Bronchial epithelial cell (primary cell): Measurements from ENCODE around the gene HNRNPA0. TPM values are rescaled to one million over a fixed set of nuclear protein-coding genes. Genes with fewer than 3 reads are reported as not detected.

Source experiments
- DNase-seq: peaks from one replicate; pipeline ENCODE4 v3.0.0-alpha.2; 2010; ENCODE audit warnings: low read depth
- FAIRE-seq: peaks from 2 replicates; lab custom pipeline; 2011; peaks lifted over from hg19 to GRCh38; lab: Jason Lieb, UNC
- H3K27me3 ChIP-seq: 2 replicates; pipeline ENCODE4 v1.5.1; 2011; ENCODE audit warnings: low read length; ENCODE audit not compliant: control insufficient read depth, insufficient read depth
- H3K36me3 ChIP-seq: 2 replicates; pipeline ENCODE4 v1.5.1; 2011; ENCODE audit warnings: low read length; ENCODE audit not compliant: control insufficient read depth, insufficient read depth
- H3K4me3 ChIP-seq: 2 replicates; pipeline ENCODE4 v1.5.1; 2011; ENCODE audit warnings: mild to moderate bottlenecking, low read depth, low read length, control low read depth
- total RNA-seq: library from RNA; depleted of rRNA; stranded (reverse); fragments of >200 nt; gene quantifications from 2 replicates; pipeline ENCODE4 v1.2.1, GENCODE V29; 2014
- TF ChIP-seq, protein P1 (sequence below): IDR thresholded peaks from 2 replicates; pipeline ENCODE4 v1.5.1; 2011; ENCODE audit warnings: mild to moderate bottlenecking, moderate library complexity, low read length, control low read depth, inconsistent platforms; ENCODE audit not compliant: insufficient read depth, severe bottlenecking

The HNRNPA0 gene
- total RNA-seq: 18.3 and 22.1 TPM in 2 replicates

DNA sequence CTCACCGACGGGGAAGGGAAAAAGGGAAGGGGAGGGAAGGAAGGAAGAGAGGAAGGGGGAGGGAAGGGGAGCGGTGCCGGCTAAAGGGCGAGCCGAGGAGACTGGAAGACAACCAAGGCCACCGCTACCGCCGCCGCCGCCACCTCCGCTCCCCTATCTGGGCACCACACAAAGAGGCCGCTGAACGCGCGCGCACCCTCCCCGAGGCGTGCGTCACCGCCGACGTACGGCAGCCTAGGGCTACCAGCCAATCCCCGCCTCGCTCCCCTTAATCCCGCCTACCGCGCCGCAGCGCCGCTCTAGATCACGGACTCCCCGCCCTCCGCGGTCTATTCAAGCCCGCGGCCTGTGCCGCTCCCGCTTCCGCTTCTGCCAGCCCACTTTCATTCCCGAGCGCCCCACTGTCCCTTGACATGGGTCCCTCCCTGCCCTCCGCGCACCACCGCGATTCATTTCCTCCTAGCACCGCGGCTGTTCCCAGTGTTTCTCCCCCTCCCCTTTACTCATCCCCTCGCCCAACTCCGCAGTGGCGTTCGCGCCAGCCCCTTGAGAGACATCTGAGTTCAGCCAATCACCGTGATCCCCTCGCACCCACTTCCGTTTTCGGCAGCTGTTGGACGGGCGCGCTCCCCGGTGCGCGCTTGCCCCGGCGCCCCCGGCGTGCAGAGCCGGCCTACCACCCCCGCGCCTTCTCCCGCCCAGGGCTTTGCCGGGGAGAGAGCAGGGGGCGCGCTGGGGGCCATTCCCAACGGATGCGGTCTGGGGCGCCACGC lies at the start of gene HNRNPA0:
HNRNPA0 (minus strand) TSS at position 176 of the 773 bp plus-strand sequence. CDS start 297 bp downstream, outside the sequence.
- no peaks in the 10 kb centered on the region for H3K27me3 ChIP-seq
- TF ChIP-seq, protein P1, sequence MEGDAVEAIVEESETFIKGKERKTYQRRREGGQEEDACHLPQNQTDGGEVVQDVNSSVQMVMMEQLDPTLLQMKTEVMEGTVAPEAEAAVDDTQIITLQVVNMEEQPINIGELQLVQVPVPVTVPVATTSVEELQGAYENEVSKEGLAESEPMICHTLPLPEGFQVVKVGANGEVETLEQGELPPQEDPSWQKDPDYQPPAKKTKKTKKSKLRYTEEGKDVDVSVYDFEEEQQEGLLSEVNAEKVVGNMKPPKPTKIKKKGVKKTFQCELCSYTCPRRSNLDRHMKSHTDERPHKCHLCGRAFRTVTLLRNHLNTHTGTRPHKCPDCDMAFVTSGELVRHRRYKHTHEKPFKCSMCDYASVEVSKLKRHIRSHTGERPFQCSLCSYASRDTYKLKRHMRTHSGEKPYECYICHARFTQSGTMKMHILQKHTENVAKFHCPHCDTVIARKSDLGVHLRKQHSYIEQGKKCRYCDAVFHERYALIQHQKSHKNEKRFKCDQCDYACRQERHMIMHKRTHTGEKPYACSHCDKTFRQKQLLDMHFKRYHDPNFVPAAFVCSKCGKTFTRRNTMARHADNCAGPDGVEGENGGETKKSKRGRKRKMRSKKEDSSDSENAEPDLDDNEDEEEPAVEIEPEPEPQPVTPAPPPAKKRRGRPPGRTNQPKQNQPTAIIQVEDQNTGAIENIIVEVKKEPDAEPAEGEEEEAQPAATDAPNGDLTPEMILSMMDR: no peak
- FAIRE-seq: no peak
- peak within 1 kb of the TSS; percentile 98 for H3K4me3 ChIP-seq
- H3K36me3 ChIP-seq: peaks cover 2% of the 10 kb centered on the region
- DNase-seq: peak; percentile 88

DNA sequence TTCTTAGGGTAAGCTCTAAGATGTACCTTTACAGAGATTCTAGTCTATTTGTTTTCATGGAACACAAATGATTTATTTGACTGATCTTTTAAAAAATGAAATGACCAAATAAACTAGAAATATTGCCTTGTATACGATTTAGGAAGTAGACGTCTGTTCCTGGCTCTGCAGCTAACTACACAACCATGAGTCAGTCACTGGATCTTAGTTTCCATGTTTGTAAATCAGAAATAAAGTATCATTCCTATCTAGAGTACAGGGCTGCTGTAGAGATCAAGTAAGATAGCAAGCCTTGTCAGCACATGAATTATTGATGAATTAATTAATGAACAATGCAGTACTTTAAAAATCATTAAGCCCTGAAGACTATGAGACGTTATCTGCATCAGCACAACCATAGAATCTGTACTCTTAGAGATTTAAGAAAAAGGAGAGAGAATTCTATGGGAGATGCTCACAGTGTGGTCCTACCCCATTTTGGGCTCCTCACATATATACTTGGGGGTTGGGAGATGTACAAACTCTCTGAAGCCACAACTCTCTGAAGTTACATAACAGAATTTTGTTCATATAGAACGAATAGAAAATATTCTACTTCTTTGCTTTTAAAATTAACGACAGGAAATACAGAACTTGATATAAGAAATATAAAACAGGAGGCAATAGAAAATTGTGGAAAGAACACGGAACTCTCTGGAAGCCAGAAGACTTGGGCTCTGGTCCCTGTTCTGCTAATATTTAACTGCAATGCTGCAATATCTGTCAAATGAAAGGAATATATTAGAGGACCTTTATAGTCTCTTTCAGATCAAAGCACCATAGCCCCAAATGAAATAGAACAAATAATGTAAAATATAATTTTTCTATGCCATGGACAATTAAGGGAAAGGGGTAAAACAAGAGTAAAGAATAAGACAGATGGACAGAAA lies 48.4 kb upstream of the HNRNPA0 start:
- H3K36me3 ChIP-seq: no peaks in the 10 kb centered on the region
- TF ChIP-seq, protein P1: no peak
- H3K4me3 ChIP-seq: no peak overlapping the region
- FAIRE-seq (no peak), DNase-seq (no peak)
- H3K27me3 ChIP-seq: no peaks in the 10 kb centered on the region

DNA sequence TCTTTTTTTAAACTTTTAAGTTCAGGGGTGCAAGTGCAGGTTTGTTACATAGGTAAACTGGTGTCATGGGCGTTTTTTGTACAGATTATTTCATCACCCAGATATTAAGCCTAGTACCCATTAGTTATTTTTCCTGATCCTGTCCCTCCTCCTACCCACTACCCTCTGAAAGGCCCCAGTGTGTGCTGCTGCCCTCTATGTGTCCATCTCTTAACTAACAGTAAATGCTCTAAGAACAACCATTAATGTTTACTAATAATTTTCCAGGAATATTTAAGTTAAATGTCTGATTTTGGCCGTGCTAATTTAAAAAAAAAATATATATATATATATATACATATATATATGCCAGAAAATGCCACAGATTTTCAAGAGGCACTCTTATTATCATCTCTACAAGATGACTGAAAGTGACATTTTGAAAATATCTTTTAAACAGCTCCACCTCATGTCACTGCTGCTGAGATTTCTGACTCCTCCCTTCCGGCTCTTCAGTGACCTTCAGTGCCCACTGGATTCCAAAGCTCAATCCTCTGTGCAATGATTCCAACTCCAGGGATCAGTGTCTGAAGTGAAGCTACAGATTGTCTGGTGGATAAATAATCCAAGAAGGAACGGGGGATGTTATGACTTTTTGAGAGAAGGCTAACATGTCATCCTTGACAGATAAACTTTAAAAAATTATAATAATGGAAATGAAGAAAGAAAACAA lies 46.7 kb upstream of the HNRNPA0 start:
- TF ChIP-seq, protein P1: no peak
- FAIRE-seq (no peak), DNase-seq (no peak)
- no peaks in the 10 kb centered on the region for H3K27me3 ChIP-seq
- H3K36me3 ChIP-seq: no peaks in the 10 kb centered on the region
- H3K4me3 ChIP-seq: no peak overlapping the region

DNA sequence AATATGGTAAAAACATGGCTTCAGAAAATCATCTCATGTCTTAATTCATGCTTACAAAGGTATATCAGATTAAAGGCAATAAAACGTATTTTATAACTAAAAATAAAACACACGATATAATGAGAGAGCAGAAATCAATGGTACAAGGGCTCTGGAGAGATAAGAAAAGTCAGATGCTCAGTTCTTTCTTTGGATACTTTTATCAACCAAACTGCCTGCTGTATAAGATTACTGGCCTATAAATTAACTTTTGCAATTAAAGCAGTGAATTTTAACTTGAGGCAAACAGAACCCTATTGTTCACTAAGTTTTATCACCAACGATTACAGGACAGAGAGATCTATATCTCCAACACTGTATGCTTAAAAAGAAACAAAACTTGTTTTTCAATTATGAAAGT lies 42.1 kb upstream of the HNRNPA0 start:
- TF ChIP-seq, protein P1: no peak
- DNase-seq (no peak), FAIRE-seq (no peak)
- Histone ChIP-seq H3K27me3 (no peaks in the 10 kb centered on the region), H3K36me3 (no peaks in the 10 kb centered on the region), H3K4me3 (no peak overlapping the region)

DNA sequence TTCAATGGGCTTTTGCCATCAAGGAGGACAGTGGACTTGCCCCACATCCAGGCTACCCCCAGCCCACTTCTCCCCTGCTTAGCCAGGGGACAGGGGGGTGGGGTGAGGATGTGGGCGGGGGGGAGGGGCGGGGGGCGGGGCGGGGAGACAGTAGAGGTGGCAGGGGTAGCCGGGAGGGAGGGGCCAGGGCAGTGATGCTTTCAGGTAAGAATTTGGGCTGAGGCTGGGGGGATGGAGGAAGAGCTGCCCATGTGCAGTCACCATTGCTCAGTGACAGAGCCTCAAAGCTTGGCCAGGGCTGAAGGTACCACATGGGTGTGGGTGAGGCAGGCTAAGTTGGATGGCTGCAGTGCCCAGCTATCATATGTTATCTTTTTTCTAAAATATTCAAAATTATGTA lies 40.7 kb upstream of the HNRNPA0 start:
- DNase-seq (no peak), FAIRE-seq (no peak)
- TF ChIP-seq, protein P1: no peak
- no peaks in the 10 kb centered on the region for H3K36me3 ChIP-seq
- H3K4me3 ChIP-seq: no peak overlapping the region
- no peaks in the 10 kb centered on the region for H3K27me3 ChIP-seq
